GM12865 (cell line): ENCODE results near the gene LMAN1L.

Experiments used
- DNase-seq: peaks from one replicate; pipeline ENCODE4 v3.0.0; 2010; ENCODE audit warnings: low read depth
- H3K4me3 ChIP-seq: 2 replicates; pipeline ENCODE4 v1.5.1; 2011; ENCODE audit warnings: mild to moderate bottlenecking, low read depth, low read length, control low read depth
- TF ChIP-seq, protein P1 (sequence below): IDR thresholded peaks from 2 replicates; pipeline ENCODE4 v1.5.1; 2011; ENCODE audit warnings: low read length, control low read depth, low read depth, inconsistent platforms; ENCODE audit not compliant: insufficient read depth; ENCODE audit errors: missing control alignments

Gene LMAN1L

DNA sequence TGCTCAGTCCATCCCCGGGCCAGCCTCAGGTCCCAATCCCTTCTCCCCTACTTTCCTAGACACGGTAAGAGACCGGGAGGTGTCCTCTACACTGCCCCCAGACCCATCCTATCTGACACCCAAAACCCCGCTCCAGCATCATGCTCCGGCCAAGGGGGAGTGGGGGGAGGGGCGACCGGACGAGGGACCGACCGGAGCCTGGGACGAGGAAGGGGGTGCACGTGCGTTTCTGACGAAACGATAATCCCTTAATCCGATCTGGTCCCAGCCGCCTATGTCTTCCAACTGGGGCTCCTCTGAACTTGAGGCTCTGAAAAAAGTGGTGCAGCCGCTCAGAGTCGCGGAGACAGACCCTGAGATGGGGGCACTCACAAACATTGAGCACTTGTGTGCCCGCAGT, 14.3 kb downstream of the LMAN1L start:
- TF ChIP-seq, protein P1, sequence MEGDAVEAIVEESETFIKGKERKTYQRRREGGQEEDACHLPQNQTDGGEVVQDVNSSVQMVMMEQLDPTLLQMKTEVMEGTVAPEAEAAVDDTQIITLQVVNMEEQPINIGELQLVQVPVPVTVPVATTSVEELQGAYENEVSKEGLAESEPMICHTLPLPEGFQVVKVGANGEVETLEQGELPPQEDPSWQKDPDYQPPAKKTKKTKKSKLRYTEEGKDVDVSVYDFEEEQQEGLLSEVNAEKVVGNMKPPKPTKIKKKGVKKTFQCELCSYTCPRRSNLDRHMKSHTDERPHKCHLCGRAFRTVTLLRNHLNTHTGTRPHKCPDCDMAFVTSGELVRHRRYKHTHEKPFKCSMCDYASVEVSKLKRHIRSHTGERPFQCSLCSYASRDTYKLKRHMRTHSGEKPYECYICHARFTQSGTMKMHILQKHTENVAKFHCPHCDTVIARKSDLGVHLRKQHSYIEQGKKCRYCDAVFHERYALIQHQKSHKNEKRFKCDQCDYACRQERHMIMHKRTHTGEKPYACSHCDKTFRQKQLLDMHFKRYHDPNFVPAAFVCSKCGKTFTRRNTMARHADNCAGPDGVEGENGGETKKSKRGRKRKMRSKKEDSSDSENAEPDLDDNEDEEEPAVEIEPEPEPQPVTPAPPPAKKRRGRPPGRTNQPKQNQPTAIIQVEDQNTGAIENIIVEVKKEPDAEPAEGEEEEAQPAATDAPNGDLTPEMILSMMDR, result no peak
- H3K4me3 ChIP-seq, result no peak overlapping the region
- DNase-seq, result no peak

DNA sequence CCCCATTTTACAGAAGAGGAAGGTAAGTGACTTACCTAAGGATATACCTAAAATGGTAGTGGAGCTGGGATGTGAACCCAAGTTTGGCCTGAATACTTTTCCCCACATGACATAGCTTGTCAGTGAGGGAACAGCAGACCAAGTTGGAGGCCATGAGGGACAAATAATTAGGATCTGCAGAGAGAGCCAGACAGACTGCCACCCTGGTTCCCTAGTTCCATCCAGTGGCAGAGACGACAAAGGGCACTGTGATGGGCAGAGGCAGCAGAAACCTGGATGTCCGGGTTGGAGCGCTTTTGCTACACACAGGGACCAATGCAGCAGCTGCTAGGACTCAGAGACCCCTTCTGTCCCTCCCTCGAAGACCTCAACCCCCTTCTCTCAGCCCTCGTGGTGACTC, 15.0 kb downstream of the LMAN1L start:
- TF ChIP-seq, protein P1, result no peak
- DNase-seq, result no peak

DNA sequence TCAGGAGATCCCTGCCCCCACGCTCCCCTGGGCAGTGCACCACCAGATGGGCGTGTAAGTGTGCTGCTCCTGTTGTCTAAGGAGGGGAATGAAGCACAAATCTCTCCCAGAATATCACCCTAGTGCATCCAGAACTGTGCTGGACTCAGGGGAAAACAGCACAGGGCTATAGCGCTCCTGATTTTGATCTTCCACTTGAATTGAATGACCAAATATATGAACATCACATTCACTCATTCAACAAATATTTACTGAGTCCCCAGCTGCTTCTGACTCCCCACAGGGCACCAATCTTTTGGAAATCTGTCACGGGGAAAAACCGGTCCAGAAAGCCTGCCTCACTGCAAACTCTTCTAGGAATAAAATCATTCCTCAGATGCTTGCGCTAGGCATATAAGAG, 16.2 kb downstream of the LMAN1L start:
- TF ChIP-seq, protein P1, result no peak
- H3K4me3 ChIP-seq, result no peak overlapping the region
- no peak for DNase-seq

More for the DNA sequence above, 15.0 kb downstream of the LMAN1L start:
- H3K4me3 ChIP-seq, result no peak overlapping the region

DNA sequence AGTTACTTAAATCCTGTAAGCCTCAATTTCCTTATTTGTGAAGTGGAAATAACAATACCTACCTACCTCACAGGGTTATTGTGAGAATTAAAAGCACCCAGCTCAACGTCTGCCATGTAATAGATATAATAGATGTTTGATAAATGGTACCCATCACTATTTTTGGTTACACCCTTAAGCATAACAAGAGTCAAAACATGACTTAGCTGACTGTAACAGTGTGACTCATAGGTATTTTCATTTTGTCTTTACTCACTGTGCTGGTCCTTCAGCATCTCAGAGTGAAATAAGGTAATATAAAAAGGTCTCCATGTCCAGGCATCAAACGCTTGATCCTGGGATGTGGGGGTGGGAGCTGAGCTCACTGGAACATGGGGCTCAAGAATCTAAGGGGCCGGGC, 16.9 kb downstream of the LMAN1L start:
- TF ChIP-seq, protein P1, result no peak
- H3K4me3 ChIP-seq, result no peak overlapping the region
- no peak for DNase-seq

DNA sequence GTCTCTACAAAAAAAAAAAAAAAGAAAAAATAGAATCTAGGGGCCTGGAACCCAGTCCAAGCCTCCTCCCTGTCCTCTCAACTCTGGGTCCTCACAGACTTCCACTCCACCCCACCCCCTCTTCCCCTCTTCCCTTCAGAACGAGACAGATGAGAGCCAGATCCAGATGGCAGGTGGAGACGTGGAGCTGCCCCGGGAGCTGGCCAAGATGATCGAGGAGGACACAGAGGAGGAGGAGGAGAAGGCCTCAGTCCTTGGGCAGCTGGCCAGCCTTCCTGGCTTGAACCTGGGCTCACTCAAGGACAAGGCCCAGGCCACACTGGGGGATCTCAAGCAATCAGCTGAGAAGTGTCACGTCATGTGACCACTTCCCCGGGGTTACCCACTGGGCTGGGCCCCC, 17.4 kb downstream of the LMAN1L start:
- H3K4me3 ChIP-seq, result no peak overlapping the region
- no peak for DNase-seq
- TF ChIP-seq, protein P1, result no peak

DNA sequence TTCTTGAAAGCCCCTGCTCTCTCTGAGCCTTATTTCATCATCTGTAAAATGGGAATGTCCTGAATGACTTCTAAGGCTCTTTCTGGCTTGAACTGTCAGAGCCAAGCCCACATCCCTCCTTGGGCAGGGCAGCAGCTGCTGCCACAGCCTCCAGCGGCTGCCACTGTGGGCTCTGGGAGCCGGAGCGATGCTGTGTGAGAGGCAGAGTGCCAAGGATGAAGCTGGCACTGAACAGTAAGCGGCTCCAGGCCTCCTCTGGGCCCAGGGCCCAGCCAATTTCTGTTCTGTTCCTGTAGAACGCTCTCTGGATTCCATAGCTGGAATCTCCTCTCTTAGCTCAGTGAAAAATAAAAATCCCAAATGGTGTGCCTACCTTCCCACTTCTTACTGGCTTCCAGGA, 18.2 kb downstream of the LMAN1L start:
- DNase-seq, result no peak
- TF ChIP-seq, protein P1, result no peak

DNA sequence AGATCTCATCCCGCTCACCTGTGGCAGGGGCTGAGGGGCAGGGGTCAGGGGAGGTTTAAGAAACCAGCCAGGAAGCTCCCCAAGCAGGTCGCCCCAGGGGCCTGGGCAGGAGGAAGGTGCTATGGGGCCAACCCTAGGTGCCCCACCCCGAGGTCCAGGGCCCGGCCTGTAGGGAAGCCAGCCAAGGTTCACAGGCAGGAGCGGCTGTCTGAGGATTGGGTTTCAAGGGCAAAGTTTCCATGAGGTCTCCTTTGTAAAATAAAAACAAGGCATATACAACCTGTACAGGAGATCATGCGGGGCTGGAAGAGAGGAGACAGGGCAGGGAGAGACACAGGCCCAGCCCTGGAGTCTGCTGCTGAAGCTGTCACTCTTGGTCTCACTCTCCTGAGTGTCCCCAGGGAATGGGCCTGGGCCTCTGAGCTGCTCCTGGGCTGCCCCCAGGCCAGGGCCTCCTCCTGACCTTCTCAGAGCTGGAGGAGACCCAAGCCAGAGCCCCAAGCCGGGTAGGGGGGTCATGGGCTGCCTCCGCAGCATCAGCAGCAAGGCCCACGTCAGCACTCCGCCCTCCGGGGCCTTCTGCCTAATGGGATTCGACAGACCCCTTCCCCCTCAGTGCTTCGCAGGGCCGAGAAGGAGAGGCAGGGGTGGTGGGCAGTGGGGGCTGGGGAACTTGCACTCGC, 19.3 kb downstream of the LMAN1L start:
- no peak overlapping the region for H3K4me3 ChIP-seq
- no peak for DNase-seq
- TF ChIP-seq, protein P1, result no peak

More for the DNA sequence above, 18.2 kb downstream of the LMAN1L start:
- no peak overlapping the region for H3K4me3 ChIP-seq
